OCI-LY7 (cell line): Measurements from ENCODE around the gene FKBP6. TPM values are rescaled to one million over a fixed set of nuclear protein-coding genes. Genes with fewer than 3 reads are reported as not detected.
"Not testable (repeated sequence)": the region's sequence is repeated elsewhere in the genome, so short reads cannot be mapped to it uniquely, and the experiment has no call there.

ENCODE experiments used
- BruUV-seq: library from RNA; stranded (reverse); fragments of 400-500 nt; replicated peaks from 2 replicates; lab custom pipeline; 2021; lab: Mats Ljungman, UMichigan
- CTCF ChIA-PET: fragments of 300-600 bp; sonication (Branson Sonifier 250); formaldehyde crosslinking; loops from one replicate; lab custom pipeline; 2022; ENCODE audit warnings: antibody characterized with exemption; ENCODE audit not compliant: unreplicated experiment; lab: Charles Lee
- POLR2A ChIA-PET: fragments of 300-600 bp; sonication (Branson Sonifier 250); formaldehyde crosslinking; loops from one replicate; lab custom pipeline; 2022; ENCODE audit warnings: antibody characterized with exemption; lab: Charles Lee
- DNase-seq: peaks from one replicate; pipeline ENCODE4 v3.0.0-alpha.2; 2015; ENCODE audit warnings: low spot score
- H2AFZ ChIP-seq: fragments of 200-600 bp; sonication (generic), shearing (Covaris generic); 2 replicates; pipeline ENCODE4 v1.6.1; 2014; ENCODE audit warnings: mild to moderate bottlenecking, antibody characterized with exemption, low read length, moderate library complexity
- H3K27ac ChIP-seq: fragments of 200-600 bp; sonication (generic); 2 replicates; pipeline ENCODE4 v1.5.1; 2014; ENCODE audit warnings: mixed run types, low read depth, mild to moderate bottlenecking, moderate library complexity, low read length, inconsistent platforms; ENCODE audit not compliant: poor library complexity, severe bottlenecking
- H3K36me3 ChIP-seq: fragments of 200-600 bp; sonication (generic); 2 replicates; pipeline ENCODE4 v1.6.1; 2014; ENCODE audit warnings: mild to moderate bottlenecking, antibody characterized with exemption, low read length, moderate library complexity, mixed read lengths; ENCODE audit not compliant: insufficient read depth
- H3K4me1 ChIP-seq: fragments of 200-600 bp; sonication (generic); 2 replicates; pipeline ENCODE4 v1.5.1; 2014; ENCODE audit warnings: mild to moderate bottlenecking, low read length; ENCODE audit not compliant: insufficient read depth, poor library complexity, severe bottlenecking
- H3K4me2 ChIP-seq: fragments of 200-600 bp; sonication (generic); 2 replicates; pipeline ENCODE4 v1.6.1; 2014; ENCODE audit warnings: mild to moderate bottlenecking, low read length
- H3K4me3 ChIP-seq: fragments of 200-600 bp; sonication (generic); 2 replicates; pipeline ENCODE4 v1.5.1; 2014; ENCODE audit warnings: mild to moderate bottlenecking, low read depth, low read length; ENCODE audit not compliant: poor library complexity, severe bottlenecking
- H3K79me2 ChIP-seq: fragments of 200-600 bp; sonication (generic); 2 replicates; pipeline ENCODE4 v1.6.1; 2016; ENCODE audit warnings: low read depth, mild to moderate bottlenecking, low read length, moderate library complexity, mixed read lengths; ENCODE audit not compliant: insufficient read depth
- H3K9me2 ChIP-seq: fragments of 200-600 bp; sonication (generic); 2 replicates; pipeline ENCODE4 v1.6.1; 2016; ENCODE audit warnings: mild to moderate bottlenecking, low read length, mixed read lengths; ENCODE audit not compliant: insufficient read depth
- H3K9me3 ChIP-seq: fragments of 200-600 bp; sonication (generic); 2 replicates; pipeline ENCODE4 v1.6.1; 2014; ENCODE audit warnings: mild to moderate bottlenecking, mixed run types, low read length, mixed read lengths
- H4K20me1 ChIP-seq: fragments of 200-600 bp; sonication (generic); 2 replicates; pipeline ENCODE4 v1.6.1; 2014; ENCODE audit warnings: mild to moderate bottlenecking, antibody characterized with exemption, low read length, moderate library complexity, mixed read lengths; ENCODE audit not compliant: insufficient read depth
- CTCF ChIP-seq: fragments of 200-600 bp; sonication (generic); conservative IDR thresholded peaks from 2 replicates; pipeline ENCODE4 v1.5.1; 2014; ENCODE audit warnings: mild to moderate bottlenecking, antibody characterized with exemption, low read length, moderate library complexity, mixed read lengths
- EZH2phosphoT487 ChIP-seq: fragments of 200-600 bp; sonication (generic); IDR thresholded peaks from 2 replicates; pipeline ENCODE4 v1.6.1; 2018; ENCODE audit warnings: low read depth, borderline replicate concordance, mild to moderate bottlenecking, mixed run types, antibody characterized with exemption, low read length, moderate library complexity, mixed read lengths
- intact Hi-C: fragments of 100-400 bp; cut with micrococcal nuclease; formaldehyde crosslinking; loops from one replicate; pipeline ENCODE4 v1.10.0; 2022; ENCODE audit not compliant: unreplicated experiment
- total RNA-seq, 2 experiments: library from RNA; depleted of rRNA in 1 of 2; stranded (reverse); fragments of >200 nt in 1 of 2; shearing (Covaris generic) in 1 of 2; gene quantifications; 2 replicates each; pipeline ENCODE4 v1.2.3, GENCODE V29; 2014 to 2022

The FKBP6 gene
- total RNA-seq, 2 experiments from 2014 or later, result not detected

GRCh38 chr7:73308074-73308664 is 19.8 kb upstream of the FKBP6 start:
- intact Hi-C loops, result no loop called here
- 0 out of 2 replicates have a peak, but pooled peaks cover 4% of the 10 kb centered on the region for H4K20me1 ChIP-seq
- DNase-seq, result no peak
- peaks cover 23% of the 10 kb centered on the region for H3K79me2 ChIP-seq
- peak overlapping the region; percentile 72 for H3K4me2 ChIP-seq
- TF ChIP-seq CTCF (no peak), EZH2phosphoT487 (no peak)
- H3K36me3 ChIP-seq, result peaks cover 42% of the 10 kb centered on the region
- no peaks in the 10 kb centered on the region for H3K9me2 ChIP-seq
- no peaks in the 10 kb centered on the region for H3K9me3 ChIP-seq
- peak overlapping the region; percentile 88 for H3K4me3 ChIP-seq
- TSS peak; percentile 61 for BruUV-seq
- ChIA-PET CTCF (no interaction called here), POLR2A (no interaction called here)
- peak overlapping the region; percentile 53 for H3K27ac ChIP-seq
- H3K4me1 ChIP-seq, result peaks cover 17% of the 10 kb centered on the region
- H2AFZ ChIP-seq, result peak overlapping the region; percentile 26; the same call in 1 of the 2 replicates

GRCh38 chr7:73308665-73309214 is 19.2 kb upstream of the FKBP6 start, which contains the start of gene NSUN5:
NSUN5 (minus strand) TSS chr7:73308826; CDS start chr7:73308790, 36 bp downstream.
- H3K9me3 ChIP-seq, result no peaks in the 10 kb centered on the region
- intact Hi-C loops, result no loop called here
- 0 out of 2 replicates have a peak, but pooled peaks cover 4% of the 10 kb centered on the region for H4K20me1 ChIP-seq
- peaks cover 23% of the 10 kb centered on the region for H3K79me2 ChIP-seq
- DNase-seq, result peak; percentile 97
- TF ChIP-seq CTCF (no peak), EZH2phosphoT487 (no peak)
- H3K36me3 ChIP-seq, result peaks cover 36% of the 10 kb centered on the region
- H2AFZ ChIP-seq, result peak within 1 kb of the TSS; percentile 26; the same call in 1 of the 2 replicates
- no peaks in the 10 kb centered on the region for H3K9me2 ChIP-seq
- H3K4me1 ChIP-seq, result peaks cover 17% of the 10 kb centered on the region
- peak within 1 kb of the TSS; percentile 88 for H3K4me3 ChIP-seq
- no TSS peak for BruUV-seq
- ChIA-PET CTCF (no interaction called here), POLR2A (no interaction called here)
- H3K4me2 ChIP-seq, result peak within 1 kb of the TSS; percentile 72
- peak within 1 kb of the TSS; percentile 53 for H3K27ac ChIP-seq

GRCh38 chr7:73311421-73311820 is 16.5 kb upstream of the FKBP6 start:
- H4K20me1 ChIP-seq, BruUV-seq: not testable (repeated sequence)

More at GRCh38 chr7:73311421-73311820, 16.5 kb upstream of the FKBP6 start:
- intact Hi-C loops, H3K9me2 ChIP-seq, H2AFZ ChIP-seq, CTCF ChIA-PET, DNase-seq, H3K9me3 ChIP-seq, H3K27ac ChIP-seq, POLR2A ChIA-PET, H3K4me2 ChIP-seq, H3K4me3 ChIP-seq: not testable (repeated sequence)
- peaks cover 17% of the 10 kb centered on the region for H3K4me1 ChIP-seq
- H3K79me2 ChIP-seq, result peaks cover 21% of the 10 kb centered on the region
- H3K36me3 ChIP-seq, result peaks cover 13% of the 10 kb centered on the region; the same call in 1 of the 2 replicates
